ENCODE measurements around the gene REEP3.

DNA sequence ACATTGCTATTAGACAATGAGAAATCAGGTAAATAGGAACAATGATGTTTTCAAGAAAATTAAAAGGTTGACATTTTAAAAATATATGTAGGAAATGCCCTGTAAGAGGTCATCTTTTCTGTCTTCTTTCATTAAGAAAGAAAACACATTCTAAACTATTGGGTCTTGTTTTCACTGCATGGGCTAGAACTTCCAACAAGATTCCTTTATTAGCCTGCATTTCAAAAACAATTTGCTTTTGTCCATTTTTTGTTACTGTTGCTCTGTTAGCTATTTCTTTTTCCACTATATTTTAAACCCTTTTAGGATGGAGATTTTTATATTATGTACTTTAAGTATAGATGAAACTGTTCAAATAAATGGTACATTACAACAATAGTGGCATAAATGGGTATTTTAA lies 9.2 kb downstream of the REEP3 start:
- TF ChIP-seq, protein P1, sequence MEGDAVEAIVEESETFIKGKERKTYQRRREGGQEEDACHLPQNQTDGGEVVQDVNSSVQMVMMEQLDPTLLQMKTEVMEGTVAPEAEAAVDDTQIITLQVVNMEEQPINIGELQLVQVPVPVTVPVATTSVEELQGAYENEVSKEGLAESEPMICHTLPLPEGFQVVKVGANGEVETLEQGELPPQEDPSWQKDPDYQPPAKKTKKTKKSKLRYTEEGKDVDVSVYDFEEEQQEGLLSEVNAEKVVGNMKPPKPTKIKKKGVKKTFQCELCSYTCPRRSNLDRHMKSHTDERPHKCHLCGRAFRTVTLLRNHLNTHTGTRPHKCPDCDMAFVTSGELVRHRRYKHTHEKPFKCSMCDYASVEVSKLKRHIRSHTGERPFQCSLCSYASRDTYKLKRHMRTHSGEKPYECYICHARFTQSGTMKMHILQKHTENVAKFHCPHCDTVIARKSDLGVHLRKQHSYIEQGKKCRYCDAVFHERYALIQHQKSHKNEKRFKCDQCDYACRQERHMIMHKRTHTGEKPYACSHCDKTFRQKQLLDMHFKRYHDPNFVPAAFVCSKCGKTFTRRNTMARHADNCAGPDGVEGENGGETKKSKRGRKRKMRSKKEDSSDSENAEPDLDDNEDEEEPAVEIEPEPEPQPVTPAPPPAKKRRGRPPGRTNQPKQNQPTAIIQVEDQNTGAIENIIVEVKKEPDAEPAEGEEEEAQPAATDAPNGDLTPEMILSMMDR (IDR thresholded peaks at IDR 0.05 in 4 of 5, conservative IDR thresholded peaks at IDR 0.05 in 1 of 5), result no peak
- TF ChIP-seq POLR2A (IDR thresholded peaks at IDR 0.05), result no peak
